Transverse colon (tissue), 4 donors: Measurements from ENCODE around the gene GPR17. TPM values are rescaled to one million over a fixed set of nuclear protein-coding genes. Genes with fewer than 3 reads are reported as not detected.
A peak's percentile ranks its signal among the peaks of the same experiment; 100 is the strongest.

ENCODE experiments used
- DNase-seq: peaks from one replicate; pipeline ENCODE4 v3.0.0-alpha.2; 2019
- H3K27ac ChIP-seq, 4 donors: fragments of 200-600 bp; sonication (generic); 2 replicates each; pipeline ENCODE4 v1.5.1; 2016 to 2018; ENCODE audit warnings: inconsistent platforms in 4 of 4
- H3K27me3 ChIP-seq: fragments of 200-600 bp; sonication (generic); 2 replicates; pipeline ENCODE4 v1.5.1; 2017; ENCODE audit warnings: inconsistent platforms
- H3K36me3 ChIP-seq, 4 donors: fragments of 200-600 bp; sonication (generic); 2 replicates each; pipeline ENCODE4 v1.5.1; 2017 to 2019; ENCODE audit warnings: inconsistent platforms in 4 of 4
- H3K4me1 ChIP-seq, 4 donors: fragments of 200-600 bp; sonication (generic); 2 replicates each; pipeline ENCODE4 v1.5.1; 2017 to 2020; ENCODE audit warnings: inconsistent platforms in 4 of 4
- H3K4me3 ChIP-seq, 4 donors: fragments of 200-600 bp; sonication (generic); 1 replicate in 1 of 4; 2 replicates in 3 of 4; pipeline versions ENCODE4 v1.5.1 to v1.6.1; 2017 to 2019; ENCODE audit warnings: inconsistent platforms in 4 of 4
- H3K9me3 ChIP-seq, 2 donors: fragments of 200-600 bp; sonication (generic); 2 replicates each; pipeline ENCODE4 v1.5.1; 2017 to 2019; ENCODE audit warnings: inconsistent platforms in 2 of 2
- CTCF ChIP-seq, 5 experiments: fragments of 200-600 bp in 3 of 5; fragments of 450-650 bp in 2 of 5; sonication (generic) in 3 of 5; IDR thresholded peaks; 1 replicate in 2 of 5; 2 replicates in 3 of 5; pipeline ENCODE4 v1.5.1; 2016 to 2017; ENCODE audit warnings: antibody characterized with exemption in 5 of 5, inconsistent platforms in 3 of 5, mild to moderate bottlenecking in 2 of 5, moderate library complexity in 1 of 5
- EP300 ChIP-seq: sonication (generic); formaldehyde crosslinking; IDR thresholded peaks from one replicate; pipeline ENCODE4 v1.6.1; 2017; ENCODE audit warnings: antibody characterized with exemption, low read depth
- POLR2A ChIP-seq: fragments of 450-650 bp; IDR thresholded peaks from one replicate; pipeline ENCODE4 v1.6.1; 2016; ENCODE audit warnings: antibody characterized with exemption, mild to moderate bottlenecking, moderate library complexity
- POLR2AphosphoS5 ChIP-seq, 3 donors: sonication (generic); formaldehyde crosslinking; IDR thresholded peaks; one replicate each; pipeline ENCODE4 v1.6.1; 2016; ENCODE audit warnings: antibody characterized with exemption in 3 of 3
- WGBS, 2 donors: methylation state at CpG; one replicate each; pipeline ENCODE4 v1.1.5; 2018; ENCODE audit warnings: low coverage in 1 of 2; 5-methylcytosine and 5-hydroxymethylcytosine counted together
- in situ Hi-C, 4 donors: fragments of 200-750 bp; cut with MboI; loops; one replicate each; pipeline versions ENCODE4 v1.15.0 to v1.15.1; 2017; ENCODE audit warnings: low sequenced_read_pairs in 3 of 4, low pct_ligation_motif_present in 1 of 4, low pct_unique_long_range_greater_than_20kb in 1 of 4
- intact Hi-C: fragments of 100-400 bp; cut with DNase I; formaldehyde crosslinking; loops from one replicate; pipeline ENCODE4 v1.15.1; 2023; ENCODE audit warnings: low total_unique reads
- total RNA-seq, 4 donors: library from RNA; depleted of rRNA; stranded (reverse); fragments of >200 nt; gene quantifications; one replicate each; pipeline ENCODE4 v1.1.0, GENCODE V29; 2016

Gene GPR17
- total RNA-seq, 4 donors from 2014 or later: 0.14 TPM; not detected in 3

GRCh38 chr2:127630096-127630863 is 15.7 kb upstream of the GPR17 start:
- H3K27ac ChIP-seq: peak overlapping the region in 1 of 4 donors; percentile 83
- intact Hi-C loops: no loop called here
- TF ChIP-seq EP300: no peak
- TF ChIP-seq POLR2AphosphoS5 (IDR thresholded peaks at IDR 0.05): peak in 1 of 3 donors; percentile 28
- no peak for TF ChIP-seq CTCF (IDR thresholded peaks at IDR 0.05)
- no peak for TF ChIP-seq POLR2A

DNA sequence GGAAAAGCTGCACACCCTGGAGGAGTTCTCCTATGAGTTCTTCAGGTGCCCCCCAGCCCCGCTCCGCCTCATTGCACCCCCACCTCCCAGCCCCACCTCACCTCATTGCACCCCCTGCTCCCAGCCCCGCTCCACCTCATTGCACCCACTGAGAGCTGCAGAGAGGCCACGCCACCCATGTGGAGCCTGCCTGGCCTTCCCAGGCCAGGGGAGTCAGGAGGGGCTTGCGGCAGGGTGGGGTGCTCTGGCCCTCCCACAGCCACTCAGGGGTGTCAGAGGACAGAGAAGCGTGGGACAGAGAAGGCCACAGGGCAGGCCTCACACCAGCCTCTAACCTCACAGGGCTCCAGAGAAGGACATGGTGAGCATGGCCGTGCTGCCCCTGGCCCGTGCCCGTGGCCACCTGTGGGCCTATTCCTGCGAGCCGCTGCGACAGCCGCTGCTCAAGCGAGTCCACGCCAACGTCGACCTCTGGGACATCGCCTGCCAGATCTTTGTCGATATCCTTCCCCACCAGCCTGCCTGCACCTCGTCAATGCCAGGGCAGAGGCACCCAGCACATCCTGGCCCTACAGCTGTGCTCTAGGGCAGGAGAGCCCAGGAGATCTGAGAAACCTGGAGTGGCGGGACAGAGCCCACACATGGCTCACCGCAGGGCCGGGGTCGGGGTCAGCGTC is 15.0 kb upstream of the GPR17 start:
- H3K4me1 ChIP-seq: peaks cover 0 to 18% (median 3%) of the 10 kb centered on the region in 4 donors
- H3K27ac ChIP-seq: peak overlapping the region in 2 of 4 donors; percentile 72 to 83
- no peaks in the 10 kb centered on the region for H3K27me3 ChIP-seq
- intact Hi-C loops (no loop called here), in situ Hi-C loops (no loop called here)
- peak in 1 of 3 donors; percentile 58 for TF ChIP-seq POLR2AphosphoS5 (IDR thresholded peaks at IDR 0.05)
- TF ChIP-seq POLR2A: no peak
- TF ChIP-seq EP300: no peak
- no peak for TF ChIP-seq CTCF (IDR thresholded peaks at IDR 0.05)
- no peak overlapping the region for H3K4me3 ChIP-seq
- no peaks in the 10 kb centered on the region for H3K9me3 ChIP-seq
- WGBS, 2 donors: 91 to 100% methylated on average over 2 to 21 of the region's 25 CpGs
- H3K36me3 ChIP-seq: no peaks in the 10 kb centered on the region
- DNase-seq: no peak

More at GRCh38 chr2:127630096-127630863, 15.7 kb upstream of the GPR17 start:
- H3K4me1 ChIP-seq: peaks cover 0 to 18% (median 3%) of the 10 kb centered on the region in 4 donors
- 75% methylated on average over 4 of the region's 10 CpGs; no CpG with 5 or more reads in 1 of the 2 donors for WGBS, 2 donors
- H3K27me3 ChIP-seq: no peaks in the 10 kb centered on the region
- in situ Hi-C loops: no loop called here
- no peak for DNase-seq
- H3K4me3 ChIP-seq: no peak overlapping the region
- H3K9me3 ChIP-seq: no peaks in the 10 kb centered on the region
- H3K36me3 ChIP-seq: no peaks in the 10 kb centered on the region

DNA sequence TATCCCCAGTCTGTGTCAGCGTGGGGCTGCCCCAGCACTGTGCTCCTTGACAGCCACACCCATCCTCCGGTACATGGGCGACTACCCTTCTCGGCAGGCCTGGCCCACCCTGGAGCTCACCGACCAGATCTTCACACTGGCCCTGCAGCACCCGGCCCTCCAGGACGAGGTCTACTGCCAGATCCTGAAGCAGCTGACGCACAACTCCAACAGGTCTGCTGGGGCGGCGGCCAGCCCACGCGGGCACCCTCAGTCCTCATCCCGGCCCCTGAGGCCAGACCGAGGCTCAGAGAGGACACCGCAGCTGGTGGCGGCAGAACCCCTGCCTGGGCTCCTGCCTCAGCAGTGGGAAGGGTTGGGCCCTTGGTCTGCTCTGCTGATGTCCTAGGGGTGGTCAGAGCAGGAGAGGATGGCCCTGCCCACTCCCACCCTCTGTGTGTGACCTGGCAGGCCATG is 14.4 kb upstream of the GPR17 start:
- in situ Hi-C loops (no loop called here), intact Hi-C loops (no loop called here)
- H3K9me3 ChIP-seq: no peaks in the 10 kb centered on the region
- TF ChIP-seq POLR2AphosphoS5 (IDR thresholded peaks at IDR 0.05) (peak in 2 of 3 donors; percentile 2 to 3), POLR2A (no peak)
- 66% methylated on average over 7 of the region's 16 CpGs; no CpG with 5 or more reads in 1 of the 2 donors for WGBS, 2 donors
- peaks cover 0 to 20% (median 3%) of the 10 kb centered on the region in 4 donors for H3K4me1 ChIP-seq
- H3K27ac ChIP-seq: peak overlapping the region in 3 of 4 donors; percentile 31 to 83 (median 72)
- DNase-seq: no peak
- H3K36me3 ChIP-seq: no peaks in the 10 kb centered on the region
- no peaks in the 10 kb centered on the region for H3K27me3 ChIP-seq
- no peak overlapping the region for H3K4me3 ChIP-seq

DNA sequence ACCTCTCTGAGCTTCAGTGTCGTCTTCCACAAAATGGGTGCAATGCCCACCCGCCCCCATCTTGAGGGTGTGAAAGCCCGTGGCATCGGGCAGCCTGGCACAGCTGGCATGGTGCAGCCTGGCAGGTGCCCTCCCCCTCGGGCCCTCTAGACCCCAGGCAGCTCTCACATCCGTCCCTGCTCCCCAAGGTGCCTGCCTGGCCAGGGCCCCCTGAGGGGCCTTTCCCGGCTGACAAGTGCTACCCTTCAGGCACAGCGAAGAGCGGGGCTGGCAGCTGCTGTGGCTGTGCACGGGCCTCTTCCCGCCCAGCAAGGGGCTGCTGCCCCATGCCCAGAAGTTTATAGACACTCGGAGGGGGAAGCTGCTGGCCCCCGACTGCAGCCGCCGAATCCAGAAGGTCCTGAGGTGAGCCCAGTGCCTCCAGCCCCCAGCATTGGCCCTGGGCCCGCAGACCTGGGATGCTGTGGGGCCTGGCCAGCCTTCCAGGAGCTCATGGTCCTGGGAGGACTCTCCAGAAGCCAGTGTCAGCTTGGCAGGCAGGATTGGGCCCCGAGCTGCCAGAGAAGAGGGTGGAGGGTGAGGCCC is 13.9 kb upstream of the GPR17 start:
- WGBS, 2 donors: 87% methylated on average over 17 of the region's 17 CpGs; no CpG with 5 or more reads in 1 of the 2 donors
- no peak for DNase-seq
- no peaks in the 10 kb centered on the region for H3K27me3 ChIP-seq
- in situ Hi-C loops: no loop called here
- intact Hi-C loops: no loop called here
- H3K36me3 ChIP-seq: no peaks in the 10 kb centered on the region
- no peak overlapping the region for H3K4me3 ChIP-seq
- TF ChIP-seq EP300: no peak
- no peak for TF ChIP-seq POLR2AphosphoS5 (IDR thresholded peaks at IDR 0.05)
- no peak for TF ChIP-seq POLR2A
- TF ChIP-seq CTCF (IDR thresholded peaks at IDR 0.05): no peak
- no peaks in the 10 kb centered on the region for H3K9me3 ChIP-seq
- peaks cover 0 to 24% (median 5%) of the 10 kb centered on the region in 4 donors for H3K4me1 ChIP-seq
- H3K27ac ChIP-seq: peak overlapping the region; percentile 26 to 83 (median 52)
